Measurements from ENCODE around the gene XKRX. TPM values are rescaled to one million over a fixed set of nuclear protein-coding genes. Genes with fewer than 3 reads are reported as not detected.

Gene XKRX
- total and polyA plus RNA-seq, 2 donors (not counting 1 experiment from before 2014, with no cell fraction given), result 0.02 to 0.17 TPM

DNA sequence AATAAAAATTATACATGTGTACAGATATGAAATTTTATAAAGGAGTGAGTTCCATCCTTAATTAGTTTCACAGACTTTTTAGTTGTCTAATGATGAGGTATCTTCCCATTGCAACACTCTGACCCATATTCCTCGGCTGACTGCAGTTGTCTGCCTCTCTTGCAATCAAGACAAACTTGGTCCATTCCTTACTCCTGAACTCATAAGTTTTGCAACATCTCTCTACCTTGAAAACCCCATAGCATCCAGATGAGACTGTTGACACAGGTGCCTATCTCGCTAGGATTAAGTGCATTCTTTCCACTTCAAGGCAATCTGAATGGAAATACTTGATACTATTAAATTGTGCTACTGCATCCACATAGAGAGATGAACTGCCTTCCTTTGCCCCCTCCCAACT, 2.3 kb downstream of the XKRX start:
- no peak for TF ChIP-seq EZH2 (IDR thresholded peaks at IDR 0.05; ENCODE audit: low read length, missing control alignments)
- TF ChIP-seq, protein P1, sequence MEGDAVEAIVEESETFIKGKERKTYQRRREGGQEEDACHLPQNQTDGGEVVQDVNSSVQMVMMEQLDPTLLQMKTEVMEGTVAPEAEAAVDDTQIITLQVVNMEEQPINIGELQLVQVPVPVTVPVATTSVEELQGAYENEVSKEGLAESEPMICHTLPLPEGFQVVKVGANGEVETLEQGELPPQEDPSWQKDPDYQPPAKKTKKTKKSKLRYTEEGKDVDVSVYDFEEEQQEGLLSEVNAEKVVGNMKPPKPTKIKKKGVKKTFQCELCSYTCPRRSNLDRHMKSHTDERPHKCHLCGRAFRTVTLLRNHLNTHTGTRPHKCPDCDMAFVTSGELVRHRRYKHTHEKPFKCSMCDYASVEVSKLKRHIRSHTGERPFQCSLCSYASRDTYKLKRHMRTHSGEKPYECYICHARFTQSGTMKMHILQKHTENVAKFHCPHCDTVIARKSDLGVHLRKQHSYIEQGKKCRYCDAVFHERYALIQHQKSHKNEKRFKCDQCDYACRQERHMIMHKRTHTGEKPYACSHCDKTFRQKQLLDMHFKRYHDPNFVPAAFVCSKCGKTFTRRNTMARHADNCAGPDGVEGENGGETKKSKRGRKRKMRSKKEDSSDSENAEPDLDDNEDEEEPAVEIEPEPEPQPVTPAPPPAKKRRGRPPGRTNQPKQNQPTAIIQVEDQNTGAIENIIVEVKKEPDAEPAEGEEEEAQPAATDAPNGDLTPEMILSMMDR (conservative IDR thresholded peaks at IDR 0.05 in 1 of 2, IDR thresholded peaks at IDR 0.05 in 1 of 2; ENCODE audit: low read depth in 1 of 2, low read length in 2 of 2), result no peak
- no peaks in the 10 kb centered on the region for H3K36me3 ChIP-seq (ENCODE audit: control insufficient read depth, insufficient read depth, low read length)
- H3K27ac ChIP-seq (ENCODE audit: insufficient read depth, low read length), result no peak overlapping the region

GRCh38 chrX:100924375-100924774, 4.3 kb downstream of the XKRX start:
- Histone ChIP-seq H3K9ac (ENCODE audit: insufficient read depth, low read length) (no peak overlapping the region), H4K20me1 (ENCODE audit: control insufficient read depth, extremely low read depth, insufficient read depth, low read length) (no peaks in the 10 kb centered on the region), H3K4me1 (ENCODE audit: control insufficient read depth, extremely low read depth, insufficient read depth, low read length) (no peaks in the 10 kb centered on the region), H3K4me3 (replicated peaks in 1 of 4; ENCODE audit: control extremely low read depth in 1 of 4, insufficient read depth in 1 of 4, low read depth in 3 of 4, low read length in 4 of 4) (no peak overlapping the region), H2AFZ (ENCODE audit: low read length) (no peak overlapping the region), H3K27me3 (ENCODE audit: control insufficient read depth, insufficient read depth, low read length) (no peaks in the 10 kb centered on the region), H3K79me2 (ENCODE audit: control insufficient read depth, insufficient read depth, low read length) (no peaks in the 10 kb centered on the region), H3K4me2 (ENCODE audit: extremely low read depth, insufficient read depth, low read length) (no peak overlapping the region), H3K27ac (ENCODE audit: insufficient read depth, low read length) (no peak overlapping the region), H3K36me3 (ENCODE audit: control insufficient read depth, insufficient read depth, low read length) (no peaks in the 10 kb centered on the region), H3K9me3 (ENCODE audit: control insufficient read depth, insufficient read depth, low read depth, low read length) (no peaks in the 10 kb centered on the region)
- TF ChIP-seq EZH2 (IDR thresholded peaks at IDR 0.05; ENCODE audit: low read length, missing control alignments), result no peak
- TF ChIP-seq, protein P1 (conservative IDR thresholded peaks at IDR 0.05 in 1 of 2, IDR thresholded peaks at IDR 0.05 in 1 of 2; ENCODE audit: low read depth in 1 of 2, low read length in 2 of 2), result no peak
- DNase-seq (ENCODE audit: low read depth in 2 of 2), result no peak

More for the DNA sequence above, 2.3 kb downstream of the XKRX start:
- H3K27me3 ChIP-seq (ENCODE audit: control insufficient read depth, insufficient read depth, low read length), result no peaks in the 10 kb centered on the region
- no peak overlapping the region for H2AFZ ChIP-seq (ENCODE audit: low read length)
- no peak overlapping the region for H3K9ac ChIP-seq (ENCODE audit: insufficient read depth, low read length)
- no peaks in the 10 kb centered on the region for H3K4me1 ChIP-seq (ENCODE audit: control insufficient read depth, extremely low read depth, insufficient read depth, low read length)
- no peaks in the 10 kb centered on the region for H3K9me3 ChIP-seq (ENCODE audit: control insufficient read depth, insufficient read depth, low read depth, low read length)
- no peak for DNase-seq (ENCODE audit: low read depth in 2 of 2)
- no peak overlapping the region for H3K4me2 ChIP-seq (ENCODE audit: extremely low read depth, insufficient read depth, low read length)
- H3K79me2 ChIP-seq (ENCODE audit: control insufficient read depth, insufficient read depth, low read length), result no peaks in the 10 kb centered on the region
- no peak overlapping the region for H3K4me3 ChIP-seq (replicated peaks in 1 of 4; ENCODE audit: control extremely low read depth in 1 of 4, insufficient read depth in 1 of 4, low read depth in 3 of 4, low read length in 4 of 4)
- H4K20me1 ChIP-seq (ENCODE audit: control insufficient read depth, extremely low read depth, insufficient read depth, low read length), result no peaks in the 10 kb centered on the region

GRCh38 chrX:100915562-100915961, 13.2 kb downstream of the XKRX start:
- no peak for TF ChIP-seq EZH2 (IDR thresholded peaks at IDR 0.05; ENCODE audit: low read length, missing control alignments)
- TF ChIP-seq, protein P1 (conservative IDR thresholded peaks at IDR 0.05 in 1 of 2, IDR thresholded peaks at IDR 0.05 in 1 of 2; ENCODE audit: low read depth in 1 of 2, low read length in 2 of 2), result no peak
- no peaks in the 10 kb centered on the region for H4K20me1 ChIP-seq (ENCODE audit: control insufficient read depth, extremely low read depth, insufficient read depth, low read length)
- no peaks in the 10 kb centered on the region for H3K9me3 ChIP-seq (ENCODE audit: control insufficient read depth, insufficient read depth, low read depth, low read length)
- no peak overlapping the region for H3K9ac ChIP-seq (ENCODE audit: insufficient read depth, low read length)
- no peak for DNase-seq (ENCODE audit: low read depth in 2 of 2)
- no peak overlapping the region for H3K4me2 ChIP-seq (ENCODE audit: extremely low read depth, insufficient read depth, low read length)
- H3K27ac ChIP-seq (ENCODE audit: insufficient read depth, low read length), result no peak overlapping the region
- no peak overlapping the region for H2AFZ ChIP-seq (ENCODE audit: low read length)
- no peaks in the 10 kb centered on the region for H3K79me2 ChIP-seq (ENCODE audit: control insufficient read depth, insufficient read depth, low read length)
- H3K36me3 ChIP-seq (ENCODE audit: control insufficient read depth, insufficient read depth, low read length), result no peaks in the 10 kb centered on the region
- no peak overlapping the region for H3K4me3 ChIP-seq (replicated peaks in 1 of 4; ENCODE audit: control extremely low read depth in 1 of 4, insufficient read depth in 1 of 4, low read depth in 3 of 4, low read length in 4 of 4)
- no peaks in the 10 kb centered on the region for H3K27me3 ChIP-seq (ENCODE audit: control insufficient read depth, insufficient read depth, low read length)
- no peaks in the 10 kb centered on the region for H3K4me1 ChIP-seq (ENCODE audit: control insufficient read depth, extremely low read depth, insufficient read depth, low read length)
